ENCODE results near the gene EPM2AIP1.
"Not testable (repeated sequence)": the region's sequence is repeated elsewhere in the genome, so short reads cannot be mapped to it uniquely, and the experiment has no call there.

Gene EPM2AIP1

DNA sequence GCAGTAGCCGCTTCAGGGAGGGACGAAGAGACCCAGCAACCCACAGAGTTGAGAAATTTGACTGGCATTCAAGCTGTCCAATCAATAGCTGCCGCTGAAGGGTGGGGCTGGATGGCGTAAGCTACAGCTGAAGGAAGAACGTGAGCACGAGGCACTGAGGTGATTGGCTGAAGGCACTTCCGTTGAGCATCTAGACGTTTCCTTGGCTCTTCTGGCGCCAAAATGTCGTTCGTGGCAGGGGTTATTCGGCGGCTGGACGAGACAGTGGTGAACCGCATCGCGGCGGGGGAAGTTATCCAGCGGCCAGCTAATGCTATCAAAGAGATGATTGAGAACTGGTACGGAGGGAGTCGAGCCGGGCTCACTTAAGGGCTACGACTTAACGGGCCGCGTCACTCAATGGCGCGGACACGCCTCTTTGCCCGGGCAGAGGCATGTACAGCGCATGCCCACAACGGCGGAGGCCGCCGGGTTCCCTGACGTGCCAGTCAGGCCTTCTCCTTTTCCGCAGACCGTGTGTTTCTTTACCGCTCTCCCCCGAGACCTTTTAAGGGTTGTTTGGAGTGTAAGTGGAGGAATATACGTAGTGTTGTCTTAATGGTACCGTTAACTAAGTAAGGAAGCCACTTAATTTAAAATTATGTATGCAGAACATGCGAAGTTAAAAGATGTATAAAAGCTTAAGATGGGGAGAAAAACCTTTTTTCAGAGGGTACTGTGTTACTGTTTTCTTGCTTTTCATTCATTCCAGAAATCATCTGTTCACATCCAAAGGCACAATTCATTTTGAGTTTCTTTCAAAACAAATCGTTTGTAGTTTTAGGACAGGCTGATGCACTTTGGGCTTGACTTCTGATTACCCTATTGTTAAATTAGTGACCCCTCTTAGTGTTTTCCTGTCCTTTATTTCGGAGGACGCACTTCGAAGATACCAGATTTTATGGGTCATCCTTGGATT, 674 bp upstream of the EPM2AIP1 start, which contains the start of gene MLH1:
Gene MLH1, plus strand, starts transcription at position 193 of the 958 bp plus-strand sequence. Its CDS starts 30 bp downstream, at position 223.
- DNase-seq (ENCODE audit: low spot score), result peak; percentile 100

- DNase-seq (ENCODE audit: low spot score), result peak; percentile 19
These were observed 767 bp downstream of the EPM2AIP1 start for GRCh38 chr3:36991923-36992805.

- no peak for DNase-seq (ENCODE audit: low spot score)
These were observed 1.8 kb downstream of the EPM2AIP1 start for GRCh38 chr3:36991147-36991546.

DNA sequence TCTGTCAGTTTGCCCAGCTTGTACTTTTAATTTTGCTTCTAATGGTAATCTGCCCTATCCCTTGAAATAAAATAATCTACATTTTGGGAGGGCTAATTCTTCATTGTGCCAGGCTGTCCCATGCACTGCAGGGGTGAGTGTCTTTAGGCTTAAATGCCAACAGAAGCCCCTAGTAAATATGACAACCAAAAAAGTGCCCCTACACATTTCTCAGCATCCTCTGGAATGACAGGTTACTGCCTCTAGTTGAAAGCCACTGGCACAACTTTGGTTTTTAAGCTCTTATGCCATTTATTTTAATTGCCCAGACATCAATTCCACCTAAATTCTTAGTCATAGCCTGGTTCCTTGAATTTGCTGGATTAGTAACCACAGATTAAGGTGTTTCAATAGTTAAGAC, 3.4 kb downstream of the EPM2AIP1 start:
- DNase-seq (ENCODE audit: low spot score), result no peak

DNA sequence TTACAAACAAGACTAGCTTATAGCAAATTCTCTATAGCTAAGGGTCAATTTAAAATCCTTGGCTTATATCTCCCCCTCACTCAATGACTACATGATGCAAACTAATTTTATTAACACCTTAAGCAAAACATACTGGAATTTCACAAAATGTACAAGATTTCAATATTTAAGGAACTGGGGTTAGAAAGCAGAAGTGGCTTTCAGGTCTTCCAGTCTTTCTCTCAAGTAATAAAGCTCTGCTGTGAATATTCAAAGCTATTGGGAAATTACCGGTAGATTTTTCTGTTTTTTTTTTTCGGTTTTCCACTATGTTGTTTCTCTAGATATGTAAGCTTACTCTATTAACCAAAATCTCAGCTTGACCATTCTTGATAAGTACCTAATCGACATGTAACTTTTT, 3.9 kb downstream of the EPM2AIP1 start:
- no peak for DNase-seq (ENCODE audit: low spot score)

GRCh38 chr3:36988356-36988755, 4.6 kb downstream of the EPM2AIP1 start:
- peak; percentile 44 for DNase-seq (ENCODE audit: low spot score)

DNA sequence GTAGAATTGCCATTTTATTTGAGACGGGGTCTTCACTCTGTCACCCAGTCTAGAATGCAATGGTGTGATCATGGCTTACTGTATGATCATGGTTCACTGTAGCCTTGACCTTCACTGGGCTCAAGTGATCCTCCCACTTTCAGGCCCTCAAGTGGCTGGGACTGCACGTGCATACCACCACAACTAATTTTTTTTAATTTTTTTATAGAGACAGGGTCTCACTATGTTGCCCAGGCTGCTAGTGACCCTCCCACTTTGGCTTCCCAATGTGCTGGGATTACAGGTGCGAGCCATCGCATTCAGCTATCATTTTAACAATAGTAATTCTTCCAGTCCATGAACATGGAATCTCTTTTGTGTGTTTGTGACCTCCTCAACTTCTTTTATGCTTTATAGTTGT, 11.9 kb downstream of the EPM2AIP1 start:
- DNase-seq (ENCODE audit: low spot score), result no peak

DNA sequence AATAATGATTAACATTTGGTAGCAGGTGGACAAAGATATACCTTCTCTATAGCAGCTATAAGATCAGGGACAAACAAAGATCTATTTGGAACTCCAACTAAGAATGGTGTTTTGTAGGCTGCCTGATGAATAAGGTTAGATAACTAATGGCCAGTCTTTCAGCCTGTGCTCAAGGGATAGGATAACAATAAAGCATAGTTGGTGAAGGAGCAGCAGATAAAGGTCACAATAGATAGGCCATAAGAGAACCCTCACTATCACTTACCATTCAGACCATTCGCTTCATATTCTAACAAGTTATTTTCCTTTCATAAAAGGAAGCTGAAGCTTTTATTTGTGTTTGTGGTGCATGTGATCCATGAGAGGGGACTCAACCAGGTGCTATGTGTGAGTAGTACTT, 19.8 kb downstream of the EPM2AIP1 start:
- DNase-seq (ENCODE audit: low spot score), result no peak

- no peak for DNase-seq (ENCODE audit: low spot score)
These were observed 20.8 kb downstream of the EPM2AIP1 start for GRCh38 chr3:36972163-36972562.

DNA sequence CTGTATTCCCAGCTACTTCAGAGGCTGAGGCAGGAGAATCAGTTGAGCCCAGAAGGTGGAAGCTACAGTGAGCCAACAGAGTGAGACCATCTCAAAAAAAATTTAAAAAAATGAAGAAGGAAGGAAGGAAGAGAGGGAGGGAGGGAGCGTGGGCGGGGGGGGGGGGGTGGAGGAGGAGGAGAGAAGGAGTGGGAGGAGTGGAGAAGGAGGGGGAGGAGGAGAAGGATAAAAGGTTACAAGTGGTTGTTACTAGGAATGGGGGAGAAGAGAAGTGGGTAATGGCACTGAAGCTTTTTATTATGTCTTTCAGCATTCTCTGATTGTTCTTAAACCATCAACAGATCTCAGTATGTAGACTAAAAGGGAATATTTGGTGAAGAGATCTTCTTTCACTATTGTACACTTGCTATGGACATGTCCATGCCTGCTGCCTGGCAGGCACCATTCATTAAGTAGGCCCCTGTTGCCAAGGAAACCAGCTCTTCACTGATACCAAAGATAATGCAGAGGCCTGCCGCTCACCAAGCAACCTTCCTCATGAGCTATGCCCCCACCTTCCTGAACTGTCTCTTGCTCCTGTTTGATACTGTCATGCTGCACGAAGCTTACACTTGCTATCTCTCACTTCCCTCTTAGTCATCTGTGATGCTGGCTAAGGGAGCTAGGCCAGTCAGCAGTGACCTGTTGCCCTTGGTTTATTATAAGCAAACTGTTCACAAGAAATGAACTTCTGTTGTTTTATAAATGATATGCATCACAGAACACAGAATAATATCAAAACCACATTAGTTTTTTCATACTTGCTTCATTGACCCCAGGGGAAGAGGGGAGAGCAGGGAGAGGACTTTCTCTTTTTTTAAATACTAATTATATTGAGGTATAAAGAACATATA, 23.1 kb downstream of the EPM2AIP1 start:
- DNase-seq (ENCODE audit: low spot score), result peak; percentile 71

DNA sequence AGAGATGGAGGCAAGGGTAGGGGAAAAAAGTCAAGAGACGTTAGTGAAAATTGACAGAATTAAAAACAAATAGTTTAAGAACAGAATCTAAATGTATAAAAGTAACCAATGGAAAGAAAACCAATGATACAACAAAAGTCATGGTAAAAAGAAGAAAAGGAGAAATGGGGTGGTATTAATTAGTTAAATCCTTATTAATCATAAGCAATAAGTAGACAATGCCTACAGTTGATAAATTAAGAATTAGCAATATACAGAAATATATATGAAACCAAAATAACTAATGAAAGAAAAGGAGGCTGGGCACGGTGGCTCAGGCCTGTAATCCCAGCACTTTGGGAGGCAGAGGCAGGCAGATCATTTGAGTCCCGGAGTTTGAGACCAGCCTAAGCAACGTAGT, 23.8 kb downstream of the EPM2AIP1 start:
- no peak for DNase-seq (ENCODE audit: low spot score)

GRCh38 chr3:36965440-36965839, 27.5 kb downstream of the EPM2AIP1 start:
- DNase-seq (ENCODE audit: low spot score), result no peak

- no peak for DNase-seq (ENCODE audit: low spot score)
These were observed 28.1 kb downstream of the EPM2AIP1 start for GRCh38 chr3:36964817-36965216.

- DNase-seq (ENCODE audit: low spot score), result no peak
These were observed 28.6 kb downstream of the EPM2AIP1 start for GRCh38 chr3:36964331-36964730.

GRCh38 chr3:36963008-36963407, 29.9 kb downstream of the EPM2AIP1 start:
- not testable (repeated sequence) for DNase-seq (ENCODE audit: low spot score)

DNA sequence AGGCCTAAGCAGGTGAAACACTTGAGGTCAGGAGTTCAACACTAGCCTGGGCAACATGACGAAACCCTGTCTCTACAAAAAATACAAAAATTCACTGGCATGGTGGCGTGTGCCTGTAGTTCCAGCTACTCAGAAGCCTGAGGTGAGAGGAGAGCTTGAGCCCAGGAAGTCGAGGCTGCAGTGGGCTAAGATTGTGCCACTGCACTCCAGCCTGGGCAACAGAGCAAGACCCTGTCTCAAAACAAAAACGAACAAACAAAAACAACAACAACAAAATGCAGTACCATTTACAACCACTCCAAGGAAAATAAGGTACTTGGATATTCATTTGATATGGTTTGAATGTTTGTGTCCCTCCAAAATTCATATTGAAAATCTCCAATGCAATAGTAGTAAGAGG, 32.4 kb downstream of the EPM2AIP1 start:
- DNase-seq (ENCODE audit: low spot score), result no peak

- no peak for DNase-seq (ENCODE audit: low spot score)
These were observed 33.1 kb downstream of the EPM2AIP1 start for GRCh38 chr3:36959821-36960220.

- DNase-seq (ENCODE audit: low spot score), result peak; percentile 23
These were observed 34.9 kb downstream of the EPM2AIP1 start for GRCh38 chr3:36957862-36958686.

DNA sequence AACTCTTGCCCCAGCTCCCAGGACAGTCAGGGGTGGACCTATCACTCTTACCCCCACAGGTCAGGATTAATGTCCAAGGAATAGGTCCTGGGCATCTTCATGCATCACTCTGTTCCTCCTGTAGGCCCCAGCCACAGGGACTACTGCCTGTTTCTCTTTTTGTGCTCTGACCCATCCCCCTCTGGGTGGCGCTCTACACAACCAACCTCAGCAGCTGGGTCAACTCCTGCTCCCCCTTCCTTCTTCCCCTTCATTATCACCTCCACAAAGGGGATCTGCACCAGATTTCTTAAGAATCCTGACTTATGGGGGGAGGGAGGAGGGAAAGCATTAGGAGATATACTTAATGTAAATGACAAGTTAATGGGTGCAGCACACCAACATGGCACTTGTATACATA, 35.9 kb downstream of the EPM2AIP1 start:
- no peak for DNase-seq (ENCODE audit: low spot score)

DNA sequence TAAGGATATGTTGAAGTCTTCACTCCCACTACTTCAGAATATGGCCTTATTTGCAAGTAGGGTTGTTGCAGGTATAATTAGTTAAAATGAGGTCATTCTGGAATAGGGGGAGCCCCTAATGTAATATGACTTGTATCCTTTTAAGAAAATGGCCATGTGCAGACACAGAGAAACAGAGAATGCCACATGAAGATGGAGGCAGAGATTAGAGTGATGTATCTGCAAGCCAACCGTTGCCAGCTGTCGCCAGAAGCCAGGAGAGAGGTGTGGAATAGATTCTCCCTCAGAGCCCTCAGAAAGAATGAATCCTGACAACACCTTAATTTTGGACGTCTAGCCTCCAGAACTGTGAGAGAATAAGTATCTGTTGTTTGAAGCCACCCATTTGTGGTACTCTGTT, 36.8 kb downstream of the EPM2AIP1 start:
- DNase-seq (ENCODE audit: low spot score), result no peak

Data from CD4-positive, alpha-beta T cell treated with Interleukin-15 for 4 hours (primary cell).